H1 (cell line): Measurements from ENCODE around the gene SND1. TPM values are rescaled to one million over a fixed set of nuclear protein-coding genes. Genes with fewer than 3 reads are reported as not detected.

Experiments
- CTCF ChIA-PET: fragments of 300-600 bp; sonication (Branson Sonifier 250); formaldehyde crosslinking; loops from one replicate; lab custom pipeline; 2021; ENCODE audit not compliant: partially characterized antibody; lab: Charles Lee
- POLR2A ChIA-PET: fragments of 300-600 bp; sonication (Branson Sonifier 250); formaldehyde crosslinking; loops from one replicate; lab custom pipeline; 2021; ENCODE audit warnings: inconsistent platforms; ENCODE audit not compliant: partially characterized antibody; lab: Charles Lee
- DNase-seq, 2 experiments: peaks; one replicate each; pipeline versions ENCODE4 v3.0.0 to v3.0.0-alpha.2; 2010 to 2022; ENCODE audit warnings: low spot score in 2 of 2, low read depth in 1 of 2, mixed read lengths in 1 of 2
- FAIRE-seq: peaks from 2 replicates; lab custom pipeline; 2011; peaks lifted over from hg19 to GRCh38; lab: Jason Lieb, UNC
- H2AFZ ChIP-seq: 2 replicates; pipeline ENCODE4 v1.8.1; 2012; ENCODE audit warnings: low read length, inconsistent platforms
- H2AK5ac ChIP-seq: 2 replicates; pipeline ENCODE4 v1.6.1; 2013; ENCODE audit warnings: low read depth, low read length
- H2BK120ac ChIP-seq: replicated peaks from 2 replicates; pipeline ENCODE3; 2013; ENCODE audit warnings: low read depth, low read length, inconsistent platforms
- H2BK12ac ChIP-seq: 2 replicates; pipeline ENCODE4 v1.6.1; 2013; ENCODE audit warnings: low read depth, low read length
- H2BK15ac ChIP-seq: 2 replicates; pipeline ENCODE4 v1.6.1; 2013; ENCODE audit warnings: low read length
- H2BK20ac ChIP-seq: 2 replicates; pipeline ENCODE4 v1.6.1; 2013; ENCODE audit warnings: low read length
- H2BK5ac ChIP-seq: 2 replicates; pipeline ENCODE4 v1.6.1; 2013; ENCODE audit warnings: low read depth, low read length
- H3K14ac ChIP-seq: 2 replicates; pipeline ENCODE4 v1.6.1; 2013; ENCODE audit warnings: inconsistent platforms; ENCODE audit not compliant: insufficient read length
- H3K18ac ChIP-seq: 2 replicates; pipeline ENCODE4 v1.6.1; 2013; ENCODE audit warnings: low read length; ENCODE audit errors: extremely low read depth
- H3K23ac ChIP-seq: 2 replicates; pipeline ENCODE4 v1.6.1; 2013; ENCODE audit warnings: inconsistent platforms; ENCODE audit not compliant: insufficient read length
- H3K23me2 ChIP-seq: 2 replicates; pipeline ENCODE4 v1.6.1; 2013; ENCODE audit warnings: low read depth, low read length
- H3K27ac ChIP-seq: 2 replicates; pipeline ENCODE4 v1.6.1; 2011; ENCODE audit warnings: low read depth, low read length, inconsistent platforms
- H3K27me3 ChIP-seq, 4 experiments: replicated peaks in 1 of 4; 1 replicate in 1 of 4; 2 replicates in 3 of 4; pipeline versions ENCODE4 v1.6.1 to v1.8.1; 2011 to 2013; ENCODE audit warnings: low read length in 3 of 4, mild to moderate bottlenecking in 3 of 4, inconsistent platforms in 2 of 4, mixed read lengths in 2 of 4, moderate library complexity in 1 of 4; ENCODE audit not compliant: control insufficient read depth in 3 of 4, insufficient read depth in 3 of 4; ENCODE audit errors: extremely low read depth in 1 of 4
- H3K36me3 ChIP-seq, 4 experiments: 2 replicates each; pipeline versions ENCODE4 v1.6.1 to v1.8.1; 2011 to 2013; ENCODE audit warnings: mild to moderate bottlenecking in 4 of 4, low read length in 3 of 4, moderate library complexity in 2 of 4, control low read depth in 1 of 4, inconsistent platforms in 1 of 4; ENCODE audit not compliant: insufficient read depth in 4 of 4, control insufficient read depth in 2 of 4
- H3K4ac ChIP-seq: replicated peaks from 2 replicates; pipeline ENCODE3; 2013; ENCODE audit warnings: low read length, low read depth, mixed read lengths, inconsistent platforms; ENCODE audit not compliant: insufficient read length
- H3K4me1 ChIP-seq, 4 experiments: replicated peaks in 1 of 4; 1 replicate in 1 of 4; 2 replicates in 3 of 4; pipeline versions ENCODE4 v1.6.1 to v1.8.1; 2011 to 2013; ENCODE audit warnings: low read length in 3 of 4, inconsistent platforms in 2 of 4, mixed read lengths in 1 of 4; ENCODE audit not compliant: insufficient read depth in 4 of 4, control insufficient read depth in 3 of 4
- H3K4me2 ChIP-seq, 2 experiments: 2 replicates each; pipeline versions ENCODE4 v1.6.1 to v1.8.1; 2011 to 2013; ENCODE audit warnings: low read depth in 2 of 2, low read length in 2 of 2, control low read depth in 1 of 2, inconsistent platforms in 1 of 2, mild to moderate bottlenecking in 1 of 2; ENCODE audit not compliant: insufficient read depth in 1 of 2
- H3K4me3 ChIP-seq, 4 experiments: fragments of 200-600, 300-600 bp in 1 of 4; sonication (generic), shearing (Covaris generic), sonication (Bioruptor Twin) in 1 of 4; 2 replicates each; pipeline versions ENCODE4 v1.5.1 to v1.8.1; 2011 to 2016; ENCODE audit warnings: low read length in 4 of 4, low read depth in 3 of 4, control low read depth in 2 of 4, inconsistent platforms in 2 of 4, mild to moderate bottlenecking in 2 of 4, mixed read lengths in 1 of 4, moderate library complexity in 1 of 4; ENCODE audit not compliant: insufficient read depth in 2 of 4; ENCODE audit errors: extremely low read depth in 1 of 4
- H3K56ac ChIP-seq: replicated peaks from 2 replicates; pipeline ENCODE3; 2013; ENCODE audit warnings: low read depth, mild to moderate bottlenecking, mixed read lengths, low read length, inconsistent platforms; ENCODE audit not compliant: insufficient read length
- H3K79me1 ChIP-seq: 2 replicates; pipeline ENCODE4 v1.6.1; 2013; ENCODE audit warnings: low read depth, low read length, control low read depth
- H3K79me2 ChIP-seq, 2 experiments: 2 replicates each; pipeline versions ENCODE4 v1.6.1 to v1.8.1; 2012 to 2013; ENCODE audit warnings: low read length in 2 of 2, mild to moderate bottlenecking in 2 of 2, inconsistent platforms in 1 of 2; ENCODE audit not compliant: insufficient read depth in 2 of 2, control insufficient read depth in 1 of 2
- H3K9ac ChIP-seq, 4 experiments: replicated peaks in 1 of 4; 1 replicate in 1 of 4; 2 replicates in 3 of 4; pipeline versions ENCODE4 v1.6.1 to v1.8.1; 2011 to 2013; ENCODE audit warnings: low read depth in 3 of 4, low read length in 3 of 4, control low read depth in 2 of 4, mild to moderate bottlenecking in 2 of 4, moderate library complexity in 2 of 4, inconsistent platforms in 1 of 4; ENCODE audit errors: extremely low read depth in 1 of 4
- H3K9me3 ChIP-seq, 2 experiments: 2 replicates each; pipeline versions ENCODE4 v1.6.1 to v1.8.1; 2012 to 2013; ENCODE audit warnings: mild to moderate bottlenecking in 2 of 2, moderate library complexity in 2 of 2, control low read depth in 1 of 2, inconsistent platforms in 1 of 2, low read depth in 1 of 2, low read length in 1 of 2, mixed read lengths in 1 of 2; ENCODE audit not compliant: insufficient read depth in 2 of 2
- H4K20me1 ChIP-seq, 2 experiments: replicated peaks in 1 of 2; 2 replicates each; pipeline versions ENCODE3 to v1.8.1; 2011 to 2013; ENCODE audit warnings: inconsistent platforms in 2 of 2, low read length in 2 of 2, mild to moderate bottlenecking in 1 of 2; ENCODE audit not compliant: insufficient read depth in 2 of 2, control insufficient read depth in 1 of 2
- H4K5ac ChIP-seq: 2 replicates; pipeline ENCODE4 v1.6.1; 2013; ENCODE audit warnings: low read length, low read depth, mixed read lengths, inconsistent platforms; ENCODE audit not compliant: insufficient read length
- H4K8ac ChIP-seq: 2 replicates; pipeline ENCODE4 v1.8.0; 2013; ENCODE audit warnings: mild to moderate bottlenecking, moderate library complexity, low read length, inconsistent platforms; ENCODE audit not compliant: insufficient read depth; ENCODE audit errors: extremely low read depth
- H4K91ac ChIP-seq: replicated peaks from 2 replicates; pipeline ENCODE3; 2013; ENCODE audit warnings: low read length, mixed read lengths, inconsistent platforms; ENCODE audit not compliant: insufficient read length
- CEBPB ChIP-seq: IDR thresholded peaks from 2 replicates; pipeline ENCODE4 v1.6.1; 2012; ENCODE audit warnings: low read depth, low read length
- EGR1 ChIP-seq: IDR thresholded peaks from 2 replicates; pipeline ENCODE4 v1.6.1; 2011; ENCODE audit warnings: low read depth, low read length, borderline replicate concordance
- EP300 ChIP-seq, 2 experiments: IDR thresholded peaks; 1 replicate in 1 of 2; 2 replicates in 1 of 2; pipeline ENCODE4 v1.6.1; 2011 to 2012; ENCODE audit warnings: low read depth in 2 of 2, low read length in 2 of 2, mild to moderate bottlenecking in 2 of 2, borderline replicate concordance in 1 of 2, inconsistent platforms in 1 of 2, moderate library complexity in 1 of 2
- FOSL1 ChIP-seq: IDR thresholded peaks from 2 replicates; pipeline ENCODE4 v1.6.1; 2011; ENCODE audit warnings: mild to moderate bottlenecking, low read depth, low read length, moderate library complexity; ENCODE audit not compliant: insufficient read depth
- JUN ChIP-seq: IDR thresholded peaks from 2 replicates; pipeline ENCODE4 v1.6.1; 2011; ENCODE audit warnings: low read depth, mild to moderate bottlenecking, improper control_type of control experiment, low read length
- PHF8 ChIP-seq: fragments of 200-600 bp; sonication (generic); conservative IDR thresholded peaks from 2 replicates; pipeline ENCODE4 v1.7.1; 2012; ENCODE audit warnings: low read depth, mild to moderate bottlenecking, inconsistent platforms, low read length, moderate library complexity
- RBBP5 ChIP-seq: IDR thresholded peaks from 2 replicates; pipeline ENCODE4 v1.7.1; 2012; ENCODE audit warnings: low read depth, mild to moderate bottlenecking, inconsistent platforms, low read length, moderate library complexity, borderline replicate concordance
- SIN3A ChIP-seq, 2 experiments: IDR thresholded peaks in 1 of 2; conservative IDR thresholded peaks in 1 of 2; 2 replicates each; pipeline ENCODE4 v1.6.1; 2011 to 2012; ENCODE audit warnings: low read length in 2 of 2, improper control_type of control experiment in 1 of 2, low read depth in 1 of 2, mild to moderate bottlenecking in 1 of 2
- SP1 ChIP-seq: IDR thresholded peaks from 2 replicates; pipeline ENCODE4 v1.6.1; 2011; ENCODE audit warnings: low read depth, low read length
- TAF1 ChIP-seq: IDR thresholded peaks from 2 replicates; pipeline ENCODE4 v1.6.1; 2011; ENCODE audit warnings: mild to moderate bottlenecking, low read depth, low read length
- TBP ChIP-seq: IDR thresholded peaks from 2 replicates; pipeline ENCODE4 v1.6.1; 2011; ENCODE audit warnings: low read depth, low read length, improper control_type of control experiment
- ZNF274 ChIP-seq: IDR thresholded peaks from 2 replicates; pipeline ENCODE4 v1.7.0; 2012; ENCODE audit warnings: low read length, borderline replicate concordance; ENCODE audit errors: extremely low read depth
- WGBS, 2 experiments: shearing (Covaris generic) in 1 of 2; methylation state at CpG; one replicate each; pipeline versions ENCODE4 v1.1.6 to v1.1.7; 2013 to 2015; ENCODE audit warnings: low lambda C conversion rate in 2 of 2, mixed read lengths in 2 of 2, inconsistent platforms in 1 of 2, low coverage in 1 of 2, missing lambda C conversion rate in 1 of 2; ENCODE audit not compliant: insufficient replicate concordance in 2 of 2, insufficient coverage in 1 of 2, insufficient read length in 1 of 2; ENCODE audit errors: extremely low coverage in 1 of 2, missing lambda C conversion rate in 1 of 2; 5-methylcytosine and 5-hydroxymethylcytosine counted together
- polyA plus RNA-seq, 7 experiments: library from polyadenylated mRNA; depleted of rRNA in 3 of 7; stranded (reverse) in 5 of 7; unstranded in 2 of 7; fragments of >200 nt in 5 of 7; fragments of 200-250 nt in 2 of 7; gene quantifications; 1 replicate in 5 of 7; 2 replicates in 1 of 7; 4 replicates in 1 of 7; pipeline versions ENCODE4 v1.2.1 to v1.2.3, GENCODE V29; 2011 to 2013; ENCODE audit warnings: missing spikeins in 2 of 7, mixed read lengths in 2 of 7
- total RNA-seq: library from RNA; stranded (reverse); fragmentation: NEBNext Ultra II Directional; extraction: Animal tissue kit (Norgen Biotek cat#: 25700); gene quantifications from 2 replicates; pipeline ENCODE4 v1.2.1, GENCODE V29; 2021

Gene SND1
- total and polyA plus RNA-seq, 2 of the 8 experiments (the other 6 are each of a cell fraction or from before 2014, with no cell fraction given): 122 to 290 TPM

GRCh38 chr7:128075242-128076095 lies 423.5 kb downstream of the SND1 start:
- no peak overlapping the region for H3K18ac ChIP-seq
- H4K8ac ChIP-seq: no peak overlapping the region
- no peak overlapping the region for H2AK5ac ChIP-seq
- peaks cover 0 to 8% (median 2%) of the 10 kb centered on the region in 4 experiments; a peak in 3 of 7 replicates for H3K4me1 ChIP-seq
- no peak overlapping the region for H3K4me2 ChIP-seq
- H2BK5ac ChIP-seq: no peak overlapping the region
- H2BK20ac ChIP-seq: no peak overlapping the region
- CTCF ChIA-PET: interaction anchor here (1.1 to 16.6 kb wide), 14 partner anchors 8 to 371 kb away, joined by 3 to 135 read pairs (median 5); no protein-coding TSS in a partner anchor
- no peak overlapping the region for H2BK120ac ChIP-seq
- H3K9me3 ChIP-seq: no peaks in the 10 kb centered on the region
- H4K91ac ChIP-seq: no peak overlapping the region
- H3K23ac ChIP-seq: no peak overlapping the region
- no peak overlapping the region for H4K5ac ChIP-seq
- H3K79me2 ChIP-seq: no peaks in the 10 kb centered on the region
- no peaks in the 10 kb centered on the region for H3K27me3 ChIP-seq
- peaks cover 2% of the 10 kb centered on the region; the same call in 1 of the 2 replicates for H3K79me1 ChIP-seq
- H3K9ac ChIP-seq: no peak overlapping the region
- FAIRE-seq (no peak), DNase-seq (no peak)
- no peak overlapping the region for H2BK15ac ChIP-seq
- H2AFZ ChIP-seq: no peak overlapping the region
- peaks cover 0 to 6% (median 3%) of the 10 kb centered on the region in 4 experiments; a peak in 2 of 8 replicates for H3K36me3 ChIP-seq
- POLR2A ChIA-PET: no interaction called here
- H3K56ac ChIP-seq: no peak overlapping the region
- peaks cover 4 to 13% of the 10 kb centered on the region in 2 experiments for H4K20me1 ChIP-seq
- no peaks in the 10 kb centered on the region for H3K23me2 ChIP-seq
- H3K4me3 ChIP-seq: no peak overlapping the region
- no peak overlapping the region for H3K27ac ChIP-seq
- no peak overlapping the region for H2BK12ac ChIP-seq
- H3K14ac ChIP-seq: no peak overlapping the region
- 84% methylated on average over 10 of the region's 12 CpGs; no CpG with 5 or more reads in 1 of the 2 experiments for WGBS, 2 experiments
- H3K4ac ChIP-seq: no peak overlapping the region
- no peak for TF ChIP-seq EP300 (IDR thresholded peaks at IDR 0.05; ENCODE audit: borderline replicate concordance in 1 of 2, low read depth in 2 of 2, low read length in 2 of 2)
- no peak for TF ChIP-seq TBP
- no peak for TF ChIP-seq PHF8
- no peak for TF ChIP-seq SP1
- no peak for TF ChIP-seq EGR1
- TF ChIP-seq SIN3A (conservative IDR thresholded peaks at IDR 0.05 in 1 of 2, IDR thresholded peaks at IDR 0.05 in 1 of 2; ENCODE audit: low read depth in 1 of 2, low read length in 2 of 2): no peak
- no peak for TF ChIP-seq CEBPB
- no peak for TF ChIP-seq ZNF274
- TF ChIP-seq TAF1: no peak
- no peak for TF ChIP-seq RBBP5
- TF ChIP-seq FOSL1: no peak
- no peak for TF ChIP-seq JUN
